Uterus (tissue), 4 donors: ENCODE results near the gene TRAPPC2L. TPM values are rescaled to one million over a fixed set of nuclear protein-coding genes. Genes with fewer than 3 reads are reported as not detected.

Experiments
- DNase-seq, 2 donors: peaks; one replicate each; pipeline ENCODE4 v3.0.0-alpha.2; 2019 to 2020
- H3K27ac ChIP-seq, 2 donors: fragments of 200-600 bp; sonication (generic); 1 replicate in 1 of 2; 2 replicates in 1 of 2; pipeline ENCODE4 v1.5.1; 2016 to 2018
- H3K27me3 ChIP-seq, 2 donors: fragments of 200-600 bp; sonication (generic); one replicate each; pipeline ENCODE4 v1.5.1; 2018 to 2019; ENCODE audit warnings: control low read depth in 1 of 2
- H3K36me3 ChIP-seq, 2 donors: fragments of 200-600 bp; sonication (generic); one replicate each; pipeline ENCODE4 v1.5.1; 2019; ENCODE audit warnings: control low read depth in 1 of 2
- H3K4me1 ChIP-seq, 2 donors: fragments of 200-600 bp; sonication (generic); one replicate each; pipeline ENCODE4 v1.5.1; 2018 to 2019; ENCODE audit warnings: control low read depth in 1 of 2
- H3K4me3 ChIP-seq, 2 donors: fragments of 200-600 bp; sonication (generic); 1 replicate in 1 of 2; 2 replicates in 1 of 2; pipeline ENCODE4 v1.5.1; 2018 to 2019; ENCODE audit warnings: mild to moderate bottlenecking in 1 of 2
- H3K9me3 ChIP-seq, 2 donors: fragments of 200-600 bp; sonication (generic); one replicate each; pipeline ENCODE4 v1.5.1; 2019; ENCODE audit warnings: control low read depth in 1 of 2
- CTCF ChIP-seq, 4 experiments: fragments of 200-600 bp in 2 of 4; fragments of 450-650 bp in 2 of 4; sonication (generic) in 2 of 4; IDR thresholded peaks; one replicate each; pipeline ENCODE4 v1.5.1; 2016 to 2019; ENCODE audit warnings: antibody characterized with exemption in 4 of 4, mild to moderate bottlenecking in 2 of 4, moderate library complexity in 1 of 4
- POLR2A ChIP-seq, 2 donors: fragments of 450-650 bp; IDR thresholded peaks; one replicate each; pipeline ENCODE4 v1.6.1; 2016; ENCODE audit warnings: antibody characterized with exemption in 2 of 2, mild to moderate bottlenecking in 1 of 2, moderate library complexity in 1 of 2
- intact Hi-C: fragments of 100-400 bp; cut with DNase I; formaldehyde crosslinking; loops from one replicate; pipeline ENCODE4 v1.15.1; 2023; ENCODE audit warnings: low total_unique reads
- total RNA-seq, 4 donors: library from RNA; depleted of rRNA in 3 of 4; stranded (reverse); fragments of >200 nt in 3 of 4; gene quantifications; one replicate each; pipeline versions ENCODE4 v1.1.0 to v1.2.4, GENCODE V29; 2014 to 2023
- donor health status: DM: yes; HTN: yes; CAD: no.

TRAPPC2L gene
- total RNA-seq, 4 donors from 2014 or later, result 21.5 to 680 (median 70.6) TPM

- no peaks in the 10 kb centered on the region for H3K9me3 ChIP-seq
- H3K27ac ChIP-seq, result no peak overlapping the region
- H3K4me3 ChIP-seq, result no peak overlapping the region
- no peak for DNase-seq
- H3K4me1 ChIP-seq, result no peaks in the 10 kb centered on the region
- intact Hi-C loops, result no loop called here
- no peaks in the 10 kb centered on the region for H3K36me3 ChIP-seq
- TF ChIP-seq CTCF (IDR thresholded peaks at IDR 0.05) (no peak), POLR2A (IDR thresholded peaks at IDR 0.05) (no peak)
- no peaks in the 10 kb centered on the region for H3K27me3 ChIP-seq
These were observed 27.8 kb downstream of the TRAPPC2L start for GRCh38 chr16:88884569-88885271.

DNA sequence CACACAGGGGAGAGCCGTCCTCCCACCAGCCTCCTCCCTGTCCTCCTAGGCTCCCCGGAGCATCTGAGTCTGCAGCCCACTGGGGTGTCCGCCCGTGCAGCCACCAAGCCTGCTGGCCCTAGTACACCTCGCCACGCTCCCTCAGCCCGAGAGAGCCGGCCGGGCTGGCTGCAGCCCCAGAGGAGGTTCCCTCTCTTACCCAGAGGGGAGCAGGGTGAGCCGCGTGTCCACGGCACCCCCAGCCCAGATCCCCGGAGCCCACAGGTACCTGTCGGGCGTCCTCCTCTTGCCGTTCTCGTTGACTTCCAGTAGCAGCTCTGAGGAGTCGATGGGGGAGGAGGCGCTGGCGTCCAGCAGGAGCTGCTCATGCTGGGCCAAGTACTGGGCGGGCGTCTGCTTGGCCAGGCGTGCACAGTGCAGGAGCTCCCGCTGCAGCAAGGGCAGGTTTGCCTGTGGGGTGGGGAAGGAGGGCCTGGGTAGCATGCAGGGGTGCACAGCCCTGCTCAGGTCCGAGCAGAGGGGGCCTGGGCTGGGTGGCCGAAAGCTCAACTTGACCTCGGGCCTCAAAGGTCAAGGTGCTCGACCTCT lies 28.9 kb downstream of the TRAPPC2L start:
- H3K27ac ChIP-seq, result peak overlapping the region in 1 of 2 donors; percentile 49
- H3K9me3 ChIP-seq, result no peaks in the 10 kb centered on the region
- intact Hi-C loops, result no loop called here
- no peaks in the 10 kb centered on the region for H3K36me3 ChIP-seq
- no peaks in the 10 kb centered on the region for H3K4me1 ChIP-seq
- DNase-seq, result no peak
- TF ChIP-seq CTCF (IDR thresholded peaks at IDR 0.05) (no peak), POLR2A (IDR thresholded peaks at IDR 0.05) (no peak)
- H3K27me3 ChIP-seq, result no peaks in the 10 kb centered on the region
- H3K4me3 ChIP-seq, result no peak overlapping the region

- no peaks in the 10 kb centered on the region for H3K9me3 ChIP-seq
- TF ChIP-seq POLR2A (IDR thresholded peaks at IDR 0.05) (no peak), CTCF (IDR thresholded peaks at IDR 0.05) (no peak)
- H3K4me3 ChIP-seq, result no peak overlapping the region
- no peak for DNase-seq
- intact Hi-C loops, result no loop called here
- no peaks in the 10 kb centered on the region for H3K27me3 ChIP-seq
- H3K4me1 ChIP-seq, result no peaks in the 10 kb centered on the region
- peak overlapping the region; percentile 49 to 59 for H3K27ac ChIP-seq
- H3K36me3 ChIP-seq, result no peaks in the 10 kb centered on the region
These were observed 29.5 kb downstream of the TRAPPC2L start for GRCh38 chr16:88886420-88886844.

DNA sequence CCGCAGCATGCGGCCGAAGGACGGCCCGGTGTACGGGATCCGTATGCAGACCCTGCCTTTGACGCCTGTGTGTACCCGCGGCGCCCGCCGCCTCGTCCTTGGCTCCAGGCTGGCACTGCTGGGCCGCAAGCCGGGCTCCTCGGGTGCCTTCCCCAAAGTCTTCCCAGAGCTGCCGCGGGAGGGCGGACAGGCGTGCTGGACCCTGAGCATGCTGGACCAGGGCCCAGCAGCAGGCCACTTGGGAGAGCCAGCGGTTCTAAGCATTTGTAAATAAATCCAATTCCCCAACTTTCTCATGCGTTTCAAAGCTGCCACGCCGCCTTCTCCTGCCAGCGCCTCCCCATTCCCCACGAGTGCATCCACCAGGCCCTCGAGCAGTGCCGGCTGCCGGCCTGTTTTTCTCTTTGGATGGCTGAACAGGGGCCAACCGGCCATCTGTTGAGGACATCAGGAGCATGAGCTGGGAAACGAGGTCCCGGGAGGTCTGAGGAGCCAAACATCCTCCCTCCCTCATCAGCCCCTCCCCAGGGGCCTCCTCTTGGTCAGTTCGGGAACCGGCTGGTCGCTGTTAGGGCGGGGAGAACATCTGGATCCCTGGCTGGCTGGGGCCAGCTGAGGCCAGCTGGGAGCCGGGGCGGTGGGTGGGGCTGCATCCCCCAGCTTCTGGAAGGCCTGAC lies 30.1 kb downstream of the TRAPPC2L start:
- intact Hi-C loops, result no loop called here
- no peaks in the 10 kb centered on the region for H3K4me1 ChIP-seq
- no peaks in the 10 kb centered on the region for H3K36me3 ChIP-seq
- H3K4me3 ChIP-seq, result no peak overlapping the region
- DNase-seq, result peak; percentile 76 to 80
- peak overlapping the region; percentile 49 to 59 for H3K27ac ChIP-seq
- no peaks in the 10 kb centered on the region for H3K27me3 ChIP-seq
- TF ChIP-seq CTCF (IDR thresholded peaks at IDR 0.05) (peak in 2 of 4 experiments; percentile 15 to 19), POLR2A (IDR thresholded peaks at IDR 0.05) (no peak)
- H3K9me3 ChIP-seq, result no peaks in the 10 kb centered on the region

GRCh38 chr16:88888057-88888456 lies 31.1 kb downstream of the TRAPPC2L start:
- DNase-seq, result no peak
- TF ChIP-seq POLR2A (IDR thresholded peaks at IDR 0.05), result no peak
- TF ChIP-seq CTCF (IDR thresholded peaks at IDR 0.05), result no peak
- no peaks in the 10 kb centered on the region for H3K27me3 ChIP-seq
- peak overlapping the region; percentile 55 to 59 for H3K27ac ChIP-seq
- H3K9me3 ChIP-seq, result no peaks in the 10 kb centered on the region
- no peak overlapping the region for H3K4me3 ChIP-seq
- no peaks in the 10 kb centered on the region for H3K36me3 ChIP-seq
- intact Hi-C loops, result no loop called here
- no peaks in the 10 kb centered on the region for H3K4me1 ChIP-seq
